GM19239 (cell line): ENCODE results near the gene RHOT2.

Experiments
- DNase-seq: peaks from one replicate; pipeline ENCODE4 v3.0.0; 2011; ENCODE audit warnings: low spot score; ENCODE audit not compliant: insufficient read length
- FAIRE-seq: peaks from 2 replicates; lab custom pipeline; 2011; peaks lifted over from hg19 to GRCh38; lab: Jason Lieb, UNC

The RHOT2 gene

GRCh38 chr16:667780-668518, at the start of gene RHOT2:
Gene RHOT2, plus strand, starts transcription at chr16:668132. Its CDS starts 68 bp downstream, at chr16:668200.
- peak; percentile 99 for DNase-seq
- peak; percentile 86 for FAIRE-seq

- no peak for FAIRE-seq
Measured at GRCh38 chr16:619476-620100, 48.3 kb upstream of the RHOT2 start.

GRCh38 chr16:620700-621525, 47.0 kb upstream of the RHOT2 start:
- FAIRE-seq (no peak), DNase-seq (no peak)

More at GRCh38 chr16:619476-620100, 48.3 kb upstream of the RHOT2 start:
- DNase-seq: no peak

- DNase-seq: no peak
- FAIRE-seq: no peak
Measured at GRCh38 chr16:621526-622105, 46.3 kb upstream of the RHOT2 start.

- DNase-seq (no peak), FAIRE-seq (no peak)
Measured at GRCh38 chr16:622920-623280, 45.0 kb upstream of the RHOT2 start.

GRCh38 chr16:624526-625070, 43.3 kb upstream of the RHOT2 start:
- no peak for DNase-seq
- FAIRE-seq: no peak

- no peak for DNase-seq
- no peak for FAIRE-seq
Measured at GRCh38 chr16:625117-625976, 42.6 kb upstream of the RHOT2 start.

- FAIRE-seq: no peak
Measured at GRCh38 chr16:625977-626765, 41.8 kb upstream of the RHOT2 start.

GRCh38 chr16:626787-627453, 41.0 kb upstream of the RHOT2 start:
- no peak for DNase-seq

More at GRCh38 chr16:625977-626765, 41.8 kb upstream of the RHOT2 start:
- no peak for DNase-seq

GRCh38 chr16:627454-628239, 40.3 kb upstream of the RHOT2 start:
- no peak for FAIRE-seq
- DNase-seq: no peak

More at GRCh38 chr16:626787-627453, 41.0 kb upstream of the RHOT2 start:
- no peak for FAIRE-seq

- DNase-seq: no peak
- FAIRE-seq: no peak
Measured at GRCh38 chr16:628321-629061, 39.4 kb upstream of the RHOT2 start.

- FAIRE-seq (no peak), DNase-seq (no peak)
Measured at GRCh38 chr16:629185-629832, 38.6 kb upstream of the RHOT2 start.

GRCh38 chr16:629833-630248, 38.1 kb upstream of the RHOT2 start:
- DNase-seq (no peak), FAIRE-seq (no peak)

- FAIRE-seq (no peak), DNase-seq (no peak)
Measured at GRCh38 chr16:630249-630814, 37.6 kb upstream of the RHOT2 start.

GRCh38 chr16:630815-631405, 37.0 kb upstream of the RHOT2 start, which contains the start of gene WFIKKN1:
Gene WFIKKN1, plus strand, starts transcription at chr16:630985. Its CDS starts 269 bp downstream, at chr16:631254.
- DNase-seq (no peak), FAIRE-seq (no peak)
